ENCODE measurements around the gene PTPRT.
"Not testable (repeated sequence)": the region's sequence is repeated elsewhere in the genome, so short reads cannot be mapped to it uniquely, and the experiment has no call there.

Gene PTPRT

DNA sequence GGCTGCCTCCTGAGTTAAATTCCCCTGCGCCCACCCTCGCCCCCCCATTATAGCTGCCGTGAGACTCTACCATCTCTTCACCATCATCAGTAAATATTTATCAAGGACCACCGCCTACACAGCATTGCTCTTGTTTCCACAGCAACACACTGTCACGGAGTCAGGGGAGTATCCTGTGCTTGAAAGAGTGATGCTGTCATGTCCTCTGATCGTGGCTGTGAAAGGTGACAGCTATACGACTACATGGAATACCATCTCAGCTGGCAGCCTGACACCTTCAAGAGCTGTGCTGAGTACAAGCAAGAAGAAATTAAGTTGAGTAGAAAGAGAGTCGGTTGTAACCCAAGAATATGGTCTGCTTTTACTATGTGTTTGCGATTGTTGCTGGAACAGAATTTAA lies 3.4 kb downstream of the PTPRT start:
- no peak for DNase-seq

DNA sequence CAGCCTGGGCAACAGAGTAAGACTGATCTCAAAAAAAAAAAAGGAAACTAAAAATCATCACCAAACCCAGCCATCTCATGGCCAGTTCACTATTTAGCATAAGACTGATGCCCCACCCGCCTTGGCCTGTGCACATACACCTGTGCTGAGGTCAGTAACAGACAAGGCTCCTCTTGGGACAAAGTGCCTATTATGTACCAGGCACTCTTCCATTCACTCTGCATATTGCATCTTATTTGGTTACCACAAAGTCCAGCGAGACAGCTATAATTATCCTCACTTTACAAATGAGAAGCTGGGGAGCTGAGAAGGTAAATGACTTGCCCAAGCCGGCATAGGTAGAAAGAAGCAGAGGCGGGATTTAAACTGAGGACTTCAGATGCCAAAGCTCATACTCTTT lies 3.8 kb downstream of the PTPRT start:
- no peak for DNase-seq

DNA sequence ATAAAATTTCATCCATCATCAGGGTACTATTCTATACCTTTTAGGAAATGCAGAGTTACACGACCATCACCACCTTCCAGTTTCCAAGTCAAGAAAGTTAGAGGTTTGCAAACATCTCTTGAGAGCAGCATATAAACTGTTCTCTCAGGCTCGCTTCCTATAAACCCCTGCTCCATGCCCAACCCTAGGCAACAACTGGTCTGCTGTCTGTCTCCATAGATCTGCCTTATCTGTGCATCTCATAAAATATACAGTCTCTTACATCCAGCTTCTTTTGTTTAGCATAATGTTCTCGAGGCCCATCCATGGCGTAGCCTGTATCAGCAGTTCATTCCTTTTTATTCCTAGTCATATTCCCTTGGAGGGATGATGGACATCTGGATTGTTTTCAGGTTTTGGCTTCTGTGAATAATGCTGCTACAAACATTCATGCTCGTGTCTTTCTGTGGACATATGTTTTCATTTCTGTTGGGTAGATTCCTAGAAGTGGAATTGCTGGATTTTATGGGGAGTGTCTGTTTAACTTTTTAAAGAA lies 6.1 kb downstream of the PTPRT start:
- DNase-seq, result no peak

DNA sequence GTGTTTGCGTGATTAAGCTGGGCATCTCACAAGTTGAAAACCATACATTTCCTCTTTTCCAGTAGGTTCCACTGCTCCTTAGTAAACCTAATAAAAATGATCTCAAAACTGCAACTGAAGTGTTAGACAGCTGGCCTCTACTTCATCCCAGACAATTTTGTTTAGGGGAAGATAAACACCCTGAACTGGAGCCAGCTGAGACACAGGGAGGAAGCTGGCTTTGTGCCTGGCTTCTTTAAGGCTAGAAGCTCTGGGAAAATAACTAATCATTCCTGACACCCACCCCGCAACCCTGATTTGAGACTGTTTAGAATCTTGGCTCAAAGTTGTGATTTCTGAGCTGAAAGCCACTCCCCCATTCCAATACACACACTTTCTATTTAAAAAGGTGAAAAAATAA lies 11.6 kb downstream of the PTPRT start:
- no peak for DNase-seq

DNA sequence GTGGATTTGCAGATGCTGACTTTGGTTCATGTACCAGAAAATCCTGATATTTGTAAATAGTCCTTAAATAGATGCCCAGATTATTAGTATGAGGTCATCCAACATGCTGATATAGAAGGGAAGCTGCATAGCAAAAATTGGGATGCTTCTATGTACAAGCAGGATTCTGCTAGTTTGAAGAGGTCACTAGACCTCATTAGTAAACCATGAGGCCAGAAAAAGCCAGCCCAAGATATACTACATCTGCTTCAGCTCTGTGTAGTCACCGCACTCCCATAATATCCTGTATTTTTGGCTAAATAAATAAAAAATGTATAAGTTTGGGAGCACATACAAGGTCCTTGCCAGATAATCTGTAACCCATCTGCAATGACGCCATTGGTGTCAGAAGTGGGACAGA lies 13.0 kb downstream of the PTPRT start:
- DNase-seq, result no peak

DNA sequence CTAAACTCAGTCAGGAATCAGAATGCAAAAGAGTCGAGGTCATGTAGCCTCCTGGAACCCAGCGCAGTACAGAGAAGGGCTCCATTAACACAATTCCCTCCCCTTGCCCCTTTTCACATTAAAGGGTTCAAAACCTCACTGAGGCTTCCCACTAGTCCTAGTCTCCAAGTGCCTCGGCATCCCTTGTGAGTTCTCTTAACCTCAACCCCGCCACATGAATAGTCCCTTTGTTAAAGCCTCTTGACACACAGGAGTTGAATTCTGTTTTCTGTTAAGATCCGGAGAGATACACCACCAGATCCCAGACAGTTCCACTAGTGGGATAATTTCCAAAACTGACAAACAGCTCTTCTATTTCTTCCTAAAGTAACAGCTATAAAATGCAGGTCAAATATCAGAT lies 17.8 kb downstream of the PTPRT start:
- DNase-seq, result no peak

DNA sequence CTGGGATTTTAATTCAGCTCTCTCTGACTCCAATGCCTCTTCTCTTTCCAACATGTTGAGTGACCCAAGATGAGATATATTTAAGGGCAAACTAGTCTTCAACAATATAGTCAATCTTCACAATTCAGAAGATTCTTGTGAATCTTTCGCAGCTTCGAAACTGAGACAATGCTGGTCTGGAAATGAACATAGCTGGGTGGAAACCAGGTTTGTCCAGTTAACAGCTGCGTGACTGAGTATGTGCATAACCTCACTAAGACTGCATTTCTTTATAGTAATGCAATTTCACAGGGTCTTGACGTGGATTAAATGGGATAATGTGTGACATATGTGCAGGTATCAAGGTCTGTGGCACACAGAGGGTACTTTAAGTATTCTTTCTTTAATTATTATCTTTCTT lies 18.9 kb downstream of the PTPRT start:
- no peak for DNase-seq

DNA sequence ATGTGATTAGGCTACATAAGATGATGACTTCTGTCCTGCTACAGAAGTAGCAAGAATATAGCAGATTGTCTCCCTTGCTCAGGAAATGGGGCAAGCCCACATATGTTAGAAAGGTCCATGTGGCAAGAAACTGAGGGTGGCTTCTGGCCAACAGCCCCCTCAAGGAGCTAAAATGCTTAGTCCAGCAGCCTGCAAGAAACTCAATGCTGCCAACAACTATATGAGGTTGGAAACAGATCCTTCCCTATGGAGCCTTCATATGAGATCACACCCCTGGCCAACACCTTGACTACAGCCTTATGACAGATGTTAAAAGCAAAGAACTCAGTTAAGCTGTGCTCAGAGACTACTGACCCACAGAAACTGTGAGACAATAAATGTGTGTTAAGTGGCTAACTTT lies 22.1 kb downstream of the PTPRT start:
- DNase-seq, result no peak

DNA sequence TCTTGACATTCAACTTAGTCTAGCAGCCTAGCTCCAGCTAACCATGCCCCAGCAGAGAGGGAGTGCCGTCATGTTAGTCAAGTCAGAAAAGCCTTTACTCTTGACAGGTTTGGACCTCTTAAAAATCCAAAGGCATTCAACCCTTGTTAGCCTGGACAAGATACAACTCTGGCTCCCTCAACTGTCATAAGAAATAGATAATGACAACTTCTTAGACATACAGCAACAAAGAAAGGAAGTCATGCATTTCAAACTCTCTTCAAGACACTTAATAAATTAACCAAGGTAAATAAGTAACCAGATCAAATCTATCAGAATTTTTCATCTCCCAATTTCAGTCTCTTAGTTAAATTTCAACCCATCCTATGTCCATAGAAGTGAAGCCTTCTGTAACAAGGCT lies 22.7 kb downstream of the PTPRT start:
- DNase-seq, result no peak

DNA sequence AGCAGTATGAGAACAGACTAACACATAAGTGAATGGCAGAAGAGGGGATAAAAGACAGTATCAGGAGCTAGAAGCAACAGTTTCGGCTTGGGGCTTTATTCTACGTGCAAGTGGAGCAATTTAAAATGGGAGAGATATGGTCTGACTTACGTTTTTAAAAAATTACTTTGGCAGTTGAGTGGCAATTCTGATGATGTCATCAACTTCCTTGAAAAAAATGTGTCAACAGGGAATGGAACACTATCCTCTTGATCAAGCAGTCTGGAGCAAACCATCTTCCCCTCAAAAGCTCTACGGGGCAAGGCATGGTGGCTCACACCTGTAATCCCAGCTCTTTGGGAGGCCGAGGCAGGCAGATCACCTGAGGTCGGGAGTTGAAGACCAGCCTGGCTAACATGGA lies 24.1 kb downstream of the PTPRT start:
- no peak for DNase-seq

DNA sequence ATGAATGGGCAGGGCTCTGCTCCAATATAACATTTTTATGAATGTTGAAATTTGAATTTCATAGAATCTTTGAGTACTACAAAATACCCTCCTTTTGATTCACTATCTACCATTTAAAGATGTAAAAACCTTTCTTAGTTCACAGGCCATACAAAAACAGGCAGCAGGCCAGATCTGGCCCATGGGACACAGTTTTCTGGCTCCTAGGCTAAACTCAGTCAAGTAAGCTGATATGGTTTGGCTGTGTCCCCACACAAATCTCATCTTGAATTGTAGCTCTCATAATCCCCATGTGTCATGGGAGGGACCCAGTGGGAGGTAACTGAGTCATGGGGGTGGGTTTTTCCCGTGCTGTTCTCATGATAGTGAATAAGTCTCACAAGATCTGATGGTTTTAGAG lies 25.0 kb downstream of the PTPRT start:
- DNase-seq, result not testable (repeated sequence)

DNA sequence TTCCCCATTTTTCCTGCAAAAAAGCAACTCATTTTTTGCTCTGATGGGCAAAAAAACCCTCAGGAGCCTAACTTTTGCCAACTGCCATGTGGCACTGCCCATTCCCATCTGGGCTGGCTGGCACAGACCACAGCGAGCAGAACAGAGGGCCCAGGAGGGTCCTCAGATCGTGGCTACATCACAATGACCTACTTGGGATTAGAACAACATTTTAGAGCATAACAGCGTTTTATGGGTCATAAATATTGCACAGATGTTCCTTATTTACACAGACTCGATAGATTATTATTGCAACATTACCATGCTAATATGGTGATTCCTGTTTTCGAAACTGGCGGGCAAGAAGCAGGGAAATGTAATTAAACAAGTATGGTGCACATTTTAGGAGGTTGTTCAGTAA lies 28.0 kb downstream of the PTPRT start:
- no peak for DNase-seq

DNA sequence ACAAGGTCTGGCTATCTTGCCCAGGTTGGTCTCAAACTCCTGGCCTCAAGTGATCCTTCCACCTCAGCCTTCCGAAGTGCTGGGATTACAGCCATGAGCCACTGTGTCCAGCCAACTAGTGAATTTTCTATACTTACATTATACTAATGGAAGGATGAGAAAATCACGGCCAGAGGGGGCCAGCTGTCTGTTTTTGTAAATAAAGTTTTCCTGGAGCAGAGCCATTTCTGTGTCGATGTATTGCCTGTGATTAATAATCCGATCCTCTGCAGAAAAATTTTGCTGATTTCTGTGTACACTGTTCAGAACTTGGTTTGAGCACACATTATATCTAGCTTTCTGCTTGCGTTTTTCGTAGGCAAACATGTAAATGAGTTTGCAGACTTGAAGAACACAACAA lies 28.8 kb downstream of the PTPRT start:
- no peak for DNase-seq

DNA sequence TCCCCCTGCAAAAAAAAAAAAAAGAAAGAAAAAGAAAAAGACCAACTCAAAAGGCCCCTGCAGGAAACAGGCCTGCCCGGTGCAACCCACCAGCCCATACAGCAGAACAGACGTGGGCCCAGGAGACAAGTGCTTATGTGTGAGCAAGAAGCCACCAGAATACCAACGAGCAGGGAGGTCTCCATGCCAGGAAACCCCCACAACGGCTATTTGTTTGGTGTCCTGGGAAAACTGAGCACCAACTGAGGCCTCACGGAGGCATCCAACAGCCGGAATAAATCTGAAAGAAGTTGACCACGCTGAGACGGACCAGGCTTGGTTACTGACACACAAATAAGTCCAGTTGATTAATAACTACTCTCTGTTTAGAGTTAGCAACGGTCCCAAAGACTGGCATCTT lies 29.7 kb downstream of the PTPRT start:
- DNase-seq, result no peak

DNA sequence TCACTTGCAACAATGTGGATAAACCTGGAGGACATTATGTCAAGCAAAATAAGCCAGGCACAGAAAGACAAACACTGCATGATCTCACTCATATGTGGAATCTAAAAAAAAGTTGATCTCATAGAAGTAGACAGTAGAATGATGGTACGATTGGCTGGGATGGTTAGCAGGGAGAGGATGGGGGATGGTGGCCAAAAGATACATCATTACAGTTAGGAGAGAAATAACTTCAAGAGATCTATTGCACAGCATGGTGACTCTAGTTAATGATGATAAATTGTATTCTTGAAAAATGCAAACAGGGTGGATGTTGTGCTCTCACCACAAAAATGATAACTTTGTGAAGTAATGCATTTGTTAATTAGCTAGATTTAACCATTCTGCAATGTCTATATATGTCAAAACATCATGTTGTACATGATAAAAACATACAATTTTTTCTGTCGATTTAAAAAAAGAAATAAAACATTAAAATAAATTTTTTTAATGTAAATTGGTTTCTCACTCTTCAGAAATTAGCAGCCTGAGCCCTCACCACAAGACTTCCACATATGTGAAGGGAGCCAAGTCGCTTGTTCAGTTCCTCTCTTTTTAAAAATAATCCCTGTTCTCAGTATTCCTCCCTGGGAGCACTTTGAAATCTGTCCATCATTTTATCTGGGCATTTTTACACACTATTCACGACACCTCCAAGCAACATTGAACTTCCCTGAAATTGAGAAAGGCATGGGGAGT lies 34.2 kb downstream of the PTPRT start:
- no peak for DNase-seq

DNA sequence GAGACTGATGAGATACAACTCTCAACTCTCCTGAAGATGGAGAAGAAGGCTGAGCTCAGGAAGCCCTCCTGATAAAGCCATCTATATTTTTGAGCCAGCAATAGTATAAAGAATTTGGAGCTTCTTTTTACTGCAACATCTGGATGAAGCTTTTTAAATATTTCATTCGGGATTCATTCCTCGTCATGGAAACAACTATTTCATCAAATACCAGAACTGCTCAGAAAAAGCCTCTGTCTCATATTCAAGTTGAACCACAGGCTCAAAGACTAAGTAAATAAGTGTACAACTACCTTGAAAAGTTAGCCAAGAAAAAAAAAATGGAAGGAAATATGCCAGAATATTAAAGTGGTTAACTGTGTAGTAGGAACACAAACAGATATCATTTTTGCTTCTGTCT lies 37.8 kb downstream of the PTPRT start:
- no peak for DNase-seq

DNA sequence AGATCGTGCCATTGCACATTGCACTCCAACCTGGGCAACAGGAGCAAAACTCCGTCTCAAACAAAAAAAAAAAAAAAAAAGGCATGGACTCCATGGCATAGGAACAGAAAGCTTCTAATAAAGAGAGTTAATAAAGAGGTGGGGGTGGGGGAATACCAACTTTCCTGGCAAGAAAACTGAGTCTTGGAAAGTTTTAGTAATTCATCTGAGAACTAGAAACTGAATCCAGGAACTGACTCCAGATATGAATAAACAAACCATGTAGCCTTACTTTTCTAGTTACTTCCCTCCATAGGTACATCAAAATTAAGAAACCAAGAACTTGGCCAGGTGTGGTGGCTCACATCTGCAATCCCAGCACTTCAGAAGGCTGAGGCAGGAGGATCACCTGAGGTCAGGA lies 38.5 kb downstream of the PTPRT start:
- no peak for DNase-seq

DNA sequence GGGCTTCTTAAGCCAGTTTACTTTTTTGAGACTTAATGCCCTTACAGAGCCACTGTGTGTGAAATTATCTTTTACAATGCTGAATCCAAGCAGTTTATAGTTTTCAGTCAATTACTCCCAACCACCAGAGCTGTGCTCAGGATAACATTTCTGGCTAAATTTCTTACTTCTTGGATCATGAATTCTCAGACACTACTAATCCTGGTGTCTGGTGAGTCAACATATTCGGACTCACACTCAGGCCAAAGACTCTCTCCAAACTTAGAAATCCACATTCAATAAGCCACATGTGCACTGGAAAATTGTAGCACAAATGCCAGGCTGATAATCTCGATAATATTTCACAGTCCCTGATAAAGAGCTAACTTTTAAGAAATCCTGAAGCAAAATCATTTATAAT lies 49.0 kb downstream of the PTPRT start:
- DNase-seq, result no peak

DNA sequence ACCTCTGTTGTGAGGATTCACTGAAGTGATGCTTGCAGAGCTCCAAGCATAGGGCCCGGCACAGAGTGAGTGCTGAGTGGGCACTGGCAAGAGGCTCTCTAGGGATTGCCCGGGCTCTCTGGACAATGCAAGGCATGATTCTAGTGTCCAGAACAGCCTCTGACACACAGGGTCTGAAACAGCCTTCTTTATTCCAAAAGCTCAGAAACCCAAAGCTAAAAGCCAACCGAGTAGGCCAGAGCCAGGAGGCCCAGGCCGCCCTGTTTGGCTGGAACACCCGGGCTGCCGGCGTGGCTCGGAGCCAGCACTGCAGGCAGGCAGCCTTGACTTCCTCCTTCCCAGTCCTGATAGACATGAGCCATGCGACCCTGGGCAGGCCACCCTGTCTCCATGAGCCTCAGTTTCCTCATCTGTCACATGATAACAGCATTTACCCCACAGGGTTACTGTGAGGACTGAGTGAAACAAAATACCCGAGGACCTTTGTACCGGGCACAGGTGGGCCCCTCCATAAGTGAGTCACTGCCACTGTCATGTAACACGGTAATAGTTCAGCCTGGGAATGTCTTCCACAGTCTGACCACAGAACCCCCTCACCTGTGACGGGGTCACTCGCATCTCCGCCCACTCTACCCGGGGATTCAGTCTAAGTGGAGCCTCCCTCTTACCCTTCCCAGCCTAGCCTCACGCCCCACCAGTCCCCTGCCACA lies 51.5 kb downstream of the PTPRT start:
- DNase-seq, result no peak

DNA sequence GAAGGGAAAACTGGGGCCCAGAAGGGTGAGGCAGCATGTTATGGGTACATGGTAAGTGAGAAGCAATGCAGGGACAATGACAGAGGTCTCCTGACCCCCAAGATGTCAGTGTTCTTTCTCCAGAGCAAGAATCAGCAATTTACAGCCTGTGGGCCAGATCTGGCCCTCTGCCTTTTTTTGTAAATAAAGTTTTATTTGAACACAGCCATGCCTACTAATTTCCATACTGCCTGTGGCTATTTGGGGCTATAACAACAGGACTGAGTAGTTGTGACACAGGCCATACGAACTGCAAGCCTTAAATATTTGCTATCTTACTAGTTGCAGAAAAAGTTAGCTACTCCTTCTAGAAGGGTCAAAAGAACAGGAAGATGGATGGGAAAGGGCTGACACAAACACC lies 52.5 kb downstream of the PTPRT start:
- DNase-seq, result no peak

DNA sequence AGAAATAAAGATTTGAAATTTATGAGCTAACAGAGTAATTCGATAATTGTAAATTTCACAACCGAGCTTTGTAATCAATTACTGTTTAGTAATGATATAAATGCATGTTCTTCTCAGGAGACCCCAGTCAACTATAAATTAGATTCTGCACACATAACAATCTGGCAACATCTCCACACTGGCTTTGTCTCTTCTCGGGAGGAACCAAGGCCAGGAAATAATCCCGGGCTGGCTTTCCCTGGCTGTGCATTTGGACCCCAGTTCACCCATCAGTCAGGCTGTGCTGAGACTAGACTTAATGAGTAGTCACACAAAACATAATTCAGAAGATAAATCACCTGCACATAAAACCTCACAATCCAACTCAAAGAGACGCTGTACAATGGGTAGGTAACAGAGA lies 65.5 kb downstream of the PTPRT start:
- DNase-seq, result no peak

DNA sequence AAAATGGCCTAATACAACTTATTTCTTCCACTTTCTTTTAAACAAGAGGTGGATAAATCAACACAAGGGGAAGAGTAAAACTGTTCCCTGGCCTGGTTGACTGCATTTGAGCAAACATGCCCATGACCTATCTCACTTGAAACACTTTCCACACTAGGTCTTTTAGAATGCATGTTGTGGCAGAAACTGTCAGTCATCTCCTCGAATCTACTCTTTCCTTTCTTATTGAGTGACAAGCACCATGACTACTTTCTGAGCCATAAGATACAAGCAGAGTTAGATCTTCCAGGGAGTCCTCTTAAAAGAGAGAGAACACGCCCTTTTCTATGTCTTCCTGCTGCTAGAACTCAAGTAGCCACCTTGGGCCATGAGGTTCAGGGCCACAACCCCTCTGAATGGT lies 66.5 kb downstream of the PTPRT start:
- DNase-seq, result no peak

DNA sequence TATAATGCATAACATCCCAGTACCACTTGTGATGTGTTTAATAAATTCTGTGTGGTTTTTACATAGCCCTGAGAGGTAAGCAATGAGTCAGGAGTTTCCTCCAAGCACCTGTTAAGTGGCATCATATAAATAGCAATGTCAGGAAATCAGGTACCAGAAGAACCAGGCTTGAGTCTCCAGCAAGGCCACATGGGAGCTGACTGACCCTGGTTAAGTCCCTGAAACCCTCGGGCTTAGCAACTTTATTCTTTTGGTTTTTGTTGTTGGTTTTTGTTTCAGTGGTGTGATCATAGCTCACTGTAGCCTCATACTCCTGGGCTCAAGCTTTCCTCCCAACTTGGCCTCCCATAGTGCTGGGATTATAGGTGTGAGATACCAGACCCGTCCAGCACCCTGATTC lies 70.0 kb downstream of the PTPRT start:
- DNase-seq, result no peak

DNA sequence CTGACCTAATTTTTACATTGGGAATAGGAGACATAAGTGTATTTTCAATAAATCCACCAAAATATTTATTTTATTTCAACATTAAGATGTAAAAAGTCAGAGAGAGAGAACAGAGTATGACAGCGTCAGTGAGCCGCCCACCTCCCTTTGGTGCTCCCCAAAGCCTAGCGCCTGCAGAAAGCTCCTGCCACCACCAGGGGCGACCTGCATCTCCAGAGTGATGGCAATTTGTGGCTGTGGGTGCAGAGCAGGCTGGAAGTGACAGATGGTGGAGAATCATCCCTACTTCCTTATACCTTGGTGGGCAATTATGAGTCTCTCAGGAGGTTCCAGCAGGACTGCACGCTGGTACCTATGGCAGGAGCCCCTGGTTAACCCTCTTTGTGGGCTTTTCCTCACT lies 87.3 kb downstream of the PTPRT start:
- DNase-seq, result no peak

DNA sequence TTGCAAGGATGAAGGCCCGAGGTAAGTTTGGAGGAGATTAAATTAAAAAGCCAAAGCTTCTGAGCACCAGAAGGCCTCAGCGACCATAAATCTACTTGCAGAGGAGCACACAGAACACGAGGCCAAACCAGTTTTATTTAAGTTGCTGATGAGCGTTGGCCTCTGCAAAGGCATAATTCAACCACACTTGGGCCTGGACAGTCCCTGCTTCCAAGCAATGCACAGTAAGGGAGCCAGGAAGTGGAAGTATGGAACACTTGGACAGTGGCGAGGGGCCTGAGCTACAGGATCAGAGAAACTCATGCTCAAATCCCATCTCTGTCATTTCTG lies 92.8 kb downstream of the PTPRT start:
- no peak for DNase-seq
